Esophagus squamous epithelium (tissue), 4 donors: ENCODE measurements around the gene AIG1.

Experiments
- POLR2A ChIP-seq, 4 donors: fragments of 450-650 bp; IDR thresholded peaks; one replicate each; pipeline ENCODE4 v1.6.1; 2017; ENCODE audit warnings: antibody characterized with exemption in 4 of 4, mild to moderate bottlenecking in 4 of 4, moderate library complexity in 3 of 4
- TF ChIP-seq, protein P1 (sequence below), 6 experiments: fragments of 450-650 bp in 4 of 6; fragments of 200-600 bp in 2 of 6; sonication (generic) in 2 of 6; IDR thresholded peaks; one replicate each; pipeline ENCODE4 v1.5.1; 2016 to 2019; ENCODE audit warnings: antibody characterized with exemption in 6 of 6, mild to moderate bottlenecking in 4 of 6, moderate library complexity in 4 of 6

DNA sequence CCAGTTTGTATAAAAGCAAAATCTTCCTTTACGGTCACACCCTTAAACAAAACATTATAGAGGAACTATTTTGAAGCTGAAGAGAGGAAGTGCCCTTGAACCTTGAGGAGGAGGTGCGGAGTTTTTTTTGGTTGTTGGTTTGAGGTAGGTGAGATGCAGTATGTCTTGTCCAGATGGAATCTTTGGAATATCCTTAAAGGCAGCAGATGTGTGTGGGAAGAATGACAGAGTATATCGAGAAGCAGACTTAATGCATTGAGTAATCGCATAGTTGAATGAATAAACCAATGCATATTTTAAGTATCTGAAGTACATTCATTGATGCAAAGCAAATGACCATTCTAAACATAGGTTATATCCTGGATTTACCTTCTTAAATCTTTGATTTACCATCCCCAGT, 49.9 kb downstream of the AIG1 start:
- TF ChIP-seq, protein P1, sequence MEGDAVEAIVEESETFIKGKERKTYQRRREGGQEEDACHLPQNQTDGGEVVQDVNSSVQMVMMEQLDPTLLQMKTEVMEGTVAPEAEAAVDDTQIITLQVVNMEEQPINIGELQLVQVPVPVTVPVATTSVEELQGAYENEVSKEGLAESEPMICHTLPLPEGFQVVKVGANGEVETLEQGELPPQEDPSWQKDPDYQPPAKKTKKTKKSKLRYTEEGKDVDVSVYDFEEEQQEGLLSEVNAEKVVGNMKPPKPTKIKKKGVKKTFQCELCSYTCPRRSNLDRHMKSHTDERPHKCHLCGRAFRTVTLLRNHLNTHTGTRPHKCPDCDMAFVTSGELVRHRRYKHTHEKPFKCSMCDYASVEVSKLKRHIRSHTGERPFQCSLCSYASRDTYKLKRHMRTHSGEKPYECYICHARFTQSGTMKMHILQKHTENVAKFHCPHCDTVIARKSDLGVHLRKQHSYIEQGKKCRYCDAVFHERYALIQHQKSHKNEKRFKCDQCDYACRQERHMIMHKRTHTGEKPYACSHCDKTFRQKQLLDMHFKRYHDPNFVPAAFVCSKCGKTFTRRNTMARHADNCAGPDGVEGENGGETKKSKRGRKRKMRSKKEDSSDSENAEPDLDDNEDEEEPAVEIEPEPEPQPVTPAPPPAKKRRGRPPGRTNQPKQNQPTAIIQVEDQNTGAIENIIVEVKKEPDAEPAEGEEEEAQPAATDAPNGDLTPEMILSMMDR (IDR thresholded peaks at IDR 0.05): no peak
- no peak for TF ChIP-seq POLR2A (IDR thresholded peaks at IDR 0.05)
